Measurements from ENCODE around the gene OXNAD1.

DNA sequence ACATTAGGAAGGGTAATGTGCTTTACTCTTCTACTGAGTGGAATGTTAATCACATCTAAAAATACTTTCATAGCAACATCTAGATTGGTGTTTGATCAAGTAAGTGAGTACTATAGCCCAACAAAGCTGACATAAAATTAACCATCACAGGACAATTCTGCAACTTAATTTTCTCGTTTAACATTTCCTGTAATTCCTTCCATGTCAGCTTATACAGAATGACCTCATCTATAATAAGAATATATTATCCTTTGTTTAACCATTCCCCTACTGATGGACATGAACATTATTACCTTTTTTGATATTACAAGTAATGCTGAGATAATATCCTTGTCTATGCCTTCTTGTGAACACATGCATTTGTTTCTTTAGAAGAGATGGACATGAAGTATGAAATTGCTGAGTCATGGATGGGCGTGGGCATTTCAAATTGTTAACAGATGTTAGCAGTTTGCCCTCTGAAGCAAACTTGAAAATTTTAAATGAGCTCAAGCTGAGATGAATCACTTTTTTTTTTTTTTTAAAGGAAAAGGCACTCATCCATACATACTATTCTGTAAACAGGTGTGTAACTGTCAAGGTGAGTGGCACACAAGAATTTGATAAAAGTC lies 85.1 kb downstream of the OXNAD1 start:
- TF ChIP-seq YY1 (IDR thresholded peaks at IDR 0.05; ENCODE audit: extremely low read depth, insufficient replicate concordance, low read depth, low read length): no peak
- no peak for TF ChIP-seq POLR2A (IDR thresholded peaks at IDR 0.05; ENCODE audit: borderline replicate concordance, extremely low read depth, insufficient read depth, insufficient read length)
- TF ChIP-seq, protein P1, sequence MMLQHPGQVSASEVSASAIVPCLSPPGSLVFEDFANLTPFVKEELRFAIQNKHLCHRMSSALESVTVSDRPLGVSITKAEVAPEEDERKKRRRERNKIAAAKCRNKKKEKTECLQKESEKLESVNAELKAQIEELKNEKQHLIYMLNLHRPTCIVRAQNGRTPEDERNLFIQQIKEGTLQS (IDR thresholded peaks at IDR 0.05): no peak
- no peak for TF ChIP-seq POLR2AphosphoS5 (IDR thresholded peaks at IDR 0.05; ENCODE audit: low read depth, low read length)
- TF ChIP-seq EZH2phosphoT487 (IDR thresholded peaks at IDR 0.05; ENCODE audit: borderline replicate concordance): no peak
- TF ChIP-seq RAD21 (IDR thresholded peaks at IDR 0.05; ENCODE audit: low read depth): no peak
- TF ChIP-seq, protein P2, sequence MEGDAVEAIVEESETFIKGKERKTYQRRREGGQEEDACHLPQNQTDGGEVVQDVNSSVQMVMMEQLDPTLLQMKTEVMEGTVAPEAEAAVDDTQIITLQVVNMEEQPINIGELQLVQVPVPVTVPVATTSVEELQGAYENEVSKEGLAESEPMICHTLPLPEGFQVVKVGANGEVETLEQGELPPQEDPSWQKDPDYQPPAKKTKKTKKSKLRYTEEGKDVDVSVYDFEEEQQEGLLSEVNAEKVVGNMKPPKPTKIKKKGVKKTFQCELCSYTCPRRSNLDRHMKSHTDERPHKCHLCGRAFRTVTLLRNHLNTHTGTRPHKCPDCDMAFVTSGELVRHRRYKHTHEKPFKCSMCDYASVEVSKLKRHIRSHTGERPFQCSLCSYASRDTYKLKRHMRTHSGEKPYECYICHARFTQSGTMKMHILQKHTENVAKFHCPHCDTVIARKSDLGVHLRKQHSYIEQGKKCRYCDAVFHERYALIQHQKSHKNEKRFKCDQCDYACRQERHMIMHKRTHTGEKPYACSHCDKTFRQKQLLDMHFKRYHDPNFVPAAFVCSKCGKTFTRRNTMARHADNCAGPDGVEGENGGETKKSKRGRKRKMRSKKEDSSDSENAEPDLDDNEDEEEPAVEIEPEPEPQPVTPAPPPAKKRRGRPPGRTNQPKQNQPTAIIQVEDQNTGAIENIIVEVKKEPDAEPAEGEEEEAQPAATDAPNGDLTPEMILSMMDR (IDR thresholded peaks at IDR 0.05 in 2 of 3, conservative IDR thresholded peaks at IDR 0.05 in 1 of 3; ENCODE audit: borderline replicate concordance in 1 of 3, insufficient read depth in 1 of 3, low read depth in 2 of 3, low read length in 2 of 3): no peak
- TF ChIP-seq EZH2 (IDR thresholded peaks at IDR 0.05): no peak
- TF ChIP-seq JUND (IDR thresholded peaks at IDR 0.05): no peak

All from HCT116 (cell line).